Activated CD8-positive, alpha-beta memory T cell treated with anti-CD3 and anti-CD28 coated beads for 4 hours (primary cell): ENCODE results near the gene DLK2.
A peak's percentile ranks its signal among the peaks of the same experiment; 100 is the strongest.
"Not testable (repeated sequence)": the region's sequence is repeated elsewhere in the genome, so short reads cannot be mapped to it uniquely, and the experiment has no call there.

ENCODE experiments used
- DNase-seq, 2 donors: peaks; one replicate each; pipeline ENCODE4 v3.0.0-alpha.2; 2020; ENCODE audit warnings: low read depth in 2 of 2

The DLK2 gene, protein sequence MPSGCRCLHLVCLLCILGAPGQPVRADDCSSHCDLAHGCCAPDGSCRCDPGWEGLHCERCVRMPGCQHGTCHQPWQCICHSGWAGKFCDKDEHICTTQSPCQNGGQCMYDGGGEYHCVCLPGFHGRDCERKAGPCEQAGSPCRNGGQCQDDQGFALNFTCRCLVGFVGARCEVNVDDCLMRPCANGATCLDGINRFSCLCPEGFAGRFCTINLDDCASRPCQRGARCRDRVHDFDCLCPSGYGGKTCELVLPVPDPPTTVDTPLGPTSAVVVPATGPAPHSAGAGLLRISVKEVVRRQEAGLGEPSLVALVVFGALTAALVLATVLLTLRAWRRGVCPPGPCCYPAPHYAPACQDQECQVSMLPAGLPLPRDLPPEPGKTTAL

DNA sequence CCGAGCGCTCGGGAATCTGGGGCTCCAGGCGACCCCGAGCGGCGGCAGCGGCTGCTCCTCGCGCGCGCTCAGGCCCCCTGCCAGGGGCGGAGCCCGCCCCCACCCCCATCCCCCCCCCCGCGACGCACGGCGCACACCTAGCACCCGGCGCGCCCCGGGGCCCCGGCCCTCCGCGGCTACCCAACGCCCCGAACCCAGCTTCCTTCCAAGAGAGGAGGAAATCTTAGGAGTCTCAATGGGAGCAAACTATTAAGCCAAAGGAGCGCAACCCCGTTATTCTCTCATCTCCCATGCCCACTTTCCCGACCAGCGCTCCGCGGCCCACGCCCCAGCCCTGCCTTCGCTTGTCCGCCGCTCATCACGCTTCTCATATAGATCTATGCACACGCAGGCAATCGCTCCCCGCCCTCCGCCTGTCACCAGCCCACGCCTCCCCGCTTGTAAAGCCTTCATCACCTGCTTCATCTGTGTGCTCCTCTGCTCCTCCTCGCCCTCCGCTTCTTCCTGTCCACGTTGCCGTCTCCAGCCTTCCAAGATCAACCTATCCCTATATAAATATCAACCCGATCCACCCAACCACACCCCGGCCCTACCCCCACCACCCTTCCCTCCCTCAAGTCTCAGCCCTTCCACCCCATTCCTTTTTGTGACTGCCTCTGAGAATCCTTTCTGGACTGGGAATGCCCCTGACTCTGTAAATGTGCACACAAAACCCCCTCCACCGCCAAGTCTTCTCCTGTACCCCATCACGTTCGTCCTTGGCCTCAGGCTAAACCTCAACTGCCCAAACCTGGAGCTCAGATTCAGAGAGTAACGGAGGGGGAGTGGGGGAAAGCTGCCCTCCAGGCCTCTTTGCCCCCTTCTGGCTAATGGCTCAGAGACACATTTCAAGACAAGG lies at the start of gene DLK2:
Gene DLK2 (minus strand): TSS at position 18 of the 898 bp plus-strand sequence. CDS start 723 bp downstream, outside the sequence.
- DNase-seq: peak; percentile 31 to 57

DNA sequence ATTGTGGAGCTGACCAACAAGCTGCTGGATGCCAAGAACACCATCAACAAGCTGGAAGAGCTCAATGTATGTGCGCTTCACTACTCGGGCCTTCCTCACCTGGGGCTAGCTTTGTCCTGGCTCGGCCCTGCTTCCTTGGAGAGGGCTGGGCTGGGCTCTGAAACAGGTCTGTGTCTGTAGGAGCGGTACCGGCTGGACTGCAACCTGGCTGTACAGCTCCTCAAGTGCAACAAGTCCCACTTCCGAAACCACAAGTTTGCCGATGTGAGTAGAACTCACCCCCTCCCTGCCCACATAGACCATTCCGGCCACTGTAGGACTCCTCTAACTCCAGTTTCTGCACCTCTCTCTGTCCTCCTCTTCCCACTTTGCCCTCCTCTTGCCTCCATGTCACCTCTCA lies 48.1 kb upstream of the DLK2 start:
- DNase-seq: no peak

DNA sequence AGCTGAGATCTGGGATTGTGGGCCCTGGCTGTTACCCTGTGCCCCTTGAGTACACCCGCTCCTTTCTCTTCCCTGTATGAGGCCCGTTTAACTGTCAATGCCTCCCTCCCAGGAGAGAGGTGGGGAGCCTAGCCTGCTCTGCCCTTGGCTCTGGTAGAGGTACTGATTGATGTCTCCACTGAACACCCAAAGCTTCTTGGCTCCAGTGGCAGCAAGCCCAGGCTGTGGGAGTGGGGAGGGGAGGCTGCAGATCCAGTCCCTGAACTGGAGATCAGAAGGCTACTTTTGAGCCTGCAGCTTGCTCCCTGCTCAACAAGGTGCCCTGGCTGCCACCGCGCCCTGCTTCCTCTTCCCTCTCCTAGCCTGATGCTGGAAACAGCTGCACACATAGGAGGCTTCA lies 47.3 kb upstream of the DLK2 start:
- no peak for DNase-seq

DNA sequence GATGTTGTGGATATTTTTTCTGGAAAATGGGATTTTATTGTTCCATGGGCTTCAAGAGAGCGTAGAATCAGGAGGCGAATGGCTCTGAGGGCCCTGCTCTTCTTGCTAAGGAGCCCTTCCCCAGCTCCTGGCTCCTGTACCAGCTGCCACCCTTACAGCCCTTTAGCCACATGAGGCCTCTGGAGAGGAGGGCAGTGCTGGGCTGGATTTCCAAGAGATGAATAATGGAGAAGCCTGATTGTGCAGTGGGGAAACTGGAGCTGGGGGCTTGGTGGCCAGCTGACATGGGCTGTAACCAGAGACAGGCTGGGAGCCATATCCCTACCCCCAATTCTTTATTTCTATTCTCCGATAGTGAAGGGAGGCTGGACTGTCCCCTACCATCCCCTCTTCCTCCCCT lies 45.6 kb upstream of the DLK2 start:
- DNase-seq: no peak

DNA sequence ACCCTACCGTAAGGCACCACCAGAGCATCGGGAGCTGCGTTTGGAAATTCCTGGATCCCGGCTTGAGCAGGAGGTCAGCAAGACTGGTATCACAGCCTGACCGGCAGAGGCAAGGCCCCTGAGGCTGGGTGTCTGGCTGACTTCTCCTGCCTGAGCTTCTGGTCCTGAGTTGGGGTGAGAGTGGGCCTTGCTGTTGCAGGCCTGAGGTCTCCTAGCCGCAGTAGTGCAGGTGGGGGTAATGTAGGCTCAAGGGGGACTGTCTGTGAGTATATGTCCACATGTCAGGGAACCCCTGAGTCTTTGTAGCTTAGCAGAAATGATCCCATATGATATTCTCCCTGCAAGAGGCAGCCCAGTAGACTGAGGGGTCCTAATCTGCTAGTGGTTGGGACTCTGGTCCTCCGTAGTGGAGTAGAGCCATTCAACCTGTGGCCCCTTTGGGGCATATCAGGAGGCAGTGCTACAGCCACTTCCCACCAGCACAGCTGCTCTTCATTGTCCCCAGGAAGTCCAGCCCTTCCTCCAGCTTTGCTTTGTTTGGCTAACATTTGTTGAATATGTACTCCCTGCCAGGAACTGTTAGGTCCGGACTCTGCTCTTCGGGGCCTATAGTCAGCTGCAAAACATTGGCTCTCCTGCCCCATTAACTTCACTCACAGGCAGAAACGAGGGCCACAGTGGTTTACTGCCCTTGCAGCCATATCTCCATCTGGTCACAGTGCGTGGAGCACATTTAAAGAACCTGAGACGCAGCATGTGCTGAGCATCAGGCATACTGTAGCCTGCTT lies 43.9 kb upstream of the DLK2 start:
- DNase-seq: no peak

DNA sequence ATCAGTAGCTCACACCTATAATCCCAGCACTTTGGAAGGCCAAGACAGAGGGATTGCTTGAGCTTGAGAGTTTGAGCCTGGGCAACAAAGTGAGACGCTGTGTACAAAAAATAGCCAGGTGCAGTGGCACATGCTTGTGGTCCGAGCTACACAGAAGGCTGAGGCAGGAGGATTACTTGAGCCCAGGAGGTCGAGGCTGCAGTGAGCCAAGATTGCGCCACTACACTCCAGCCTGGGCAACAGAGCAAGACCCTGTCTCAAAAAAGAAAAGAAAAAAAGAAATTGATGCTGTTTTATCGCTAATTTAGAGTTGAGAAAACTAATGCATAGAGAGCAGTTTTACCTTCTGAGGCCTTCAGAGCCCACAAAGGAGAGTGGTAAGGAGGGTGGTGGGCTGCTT lies 42.9 kb upstream of the DLK2 start:
- DNase-seq: not testable (repeated sequence)

DNA sequence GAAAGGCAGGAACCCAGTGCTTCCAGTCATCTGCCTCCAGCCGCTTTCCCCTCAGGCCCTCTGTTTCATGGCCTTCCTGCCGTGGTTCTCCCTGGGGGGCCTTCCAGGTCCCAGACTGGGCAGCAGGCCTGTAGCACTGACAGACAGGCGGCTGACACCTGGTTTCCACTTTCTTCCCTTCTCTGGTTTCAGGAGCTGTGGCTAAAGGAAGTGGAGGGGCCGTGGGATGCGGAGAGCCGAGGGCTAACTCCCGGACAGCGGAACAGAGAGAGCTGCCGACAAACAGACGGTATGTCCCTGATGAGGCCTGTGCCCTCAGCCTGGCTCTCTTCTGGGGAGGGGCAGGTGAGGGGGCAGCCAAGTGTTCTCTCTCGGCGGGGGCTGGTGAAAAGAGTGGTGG lies 42.3 kb upstream of the DLK2 start:
- no peak for DNase-seq

DNA sequence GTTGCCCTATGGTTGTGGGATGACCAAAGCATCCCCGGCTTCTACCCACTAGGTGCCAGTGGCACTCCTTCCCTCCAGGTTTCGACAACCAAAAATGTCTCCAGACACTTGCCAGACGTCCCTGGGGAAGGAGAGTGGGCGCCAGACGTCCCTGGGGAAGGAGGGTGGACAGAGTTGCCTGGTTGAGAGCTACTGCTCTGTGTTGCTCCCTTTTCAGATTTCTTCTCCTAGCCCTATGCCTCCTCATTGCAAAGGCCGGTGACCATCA lies 41.7 kb upstream of the DLK2 start:
- DNase-seq: no peak

DNA sequence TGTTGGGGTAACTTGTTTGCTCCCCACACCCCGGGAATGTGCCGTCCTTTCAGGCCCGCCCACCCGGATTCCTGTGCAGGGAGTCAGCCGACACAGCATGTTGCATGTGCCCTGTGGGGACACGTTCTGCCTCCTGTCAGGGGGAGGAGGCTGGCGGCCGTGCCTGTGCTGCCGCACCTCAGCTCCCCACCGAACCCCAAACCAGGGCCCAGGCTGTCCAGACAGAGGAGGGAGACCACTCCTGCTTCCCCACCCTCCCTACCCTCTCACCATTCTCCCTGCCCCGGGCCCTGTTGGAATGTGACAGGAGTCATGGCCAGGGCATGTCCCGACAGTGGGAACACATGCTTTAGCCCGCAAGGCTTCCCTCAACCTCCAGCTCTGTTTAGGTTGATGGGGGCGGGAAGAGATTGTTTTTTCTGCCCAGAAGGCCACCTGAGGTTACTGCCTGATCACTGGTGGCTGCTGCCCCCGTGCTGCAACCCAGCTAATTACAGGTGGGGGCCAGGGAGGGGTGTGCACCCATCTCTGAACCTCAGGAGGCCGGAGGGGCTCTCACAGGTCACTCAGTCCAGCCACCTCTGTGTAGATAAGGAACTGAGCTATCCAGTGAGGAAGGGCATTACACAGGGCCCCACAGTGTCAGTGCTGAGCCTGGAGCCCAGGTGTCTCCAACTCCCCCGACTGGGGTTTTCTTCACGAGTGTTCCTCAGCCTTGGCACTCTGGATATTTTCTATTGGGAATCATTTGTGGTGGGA lies 41.2 kb upstream of the DLK2 start:
- DNase-seq: no peak

DNA sequence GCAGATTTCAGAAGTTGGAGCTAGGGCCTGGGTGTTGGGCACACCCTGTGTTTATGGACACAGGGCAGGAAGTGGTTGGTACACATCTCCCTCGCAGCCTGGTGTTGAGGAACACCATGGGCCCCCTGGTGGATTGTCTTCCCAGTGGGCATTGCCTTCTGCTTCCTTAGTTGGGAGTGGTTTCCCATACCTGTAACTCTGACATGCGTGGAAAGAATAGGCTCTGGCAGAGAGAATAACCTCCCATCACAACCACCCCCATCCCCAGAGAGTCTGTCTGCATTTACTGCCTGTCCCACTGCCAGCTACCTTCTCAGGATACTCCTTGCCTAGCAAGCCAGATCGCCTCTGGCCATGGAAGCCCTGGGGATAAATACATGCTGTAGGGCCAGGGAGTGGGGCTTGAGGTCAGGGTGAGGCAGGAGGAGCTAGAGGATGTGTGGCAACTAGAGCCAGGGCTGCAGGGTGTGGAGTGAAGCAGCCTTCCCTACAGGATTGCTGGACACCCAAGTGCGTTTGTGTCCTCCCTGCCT lies 40.1 kb upstream of the DLK2 start:
- DNase-seq: no peak

DNA sequence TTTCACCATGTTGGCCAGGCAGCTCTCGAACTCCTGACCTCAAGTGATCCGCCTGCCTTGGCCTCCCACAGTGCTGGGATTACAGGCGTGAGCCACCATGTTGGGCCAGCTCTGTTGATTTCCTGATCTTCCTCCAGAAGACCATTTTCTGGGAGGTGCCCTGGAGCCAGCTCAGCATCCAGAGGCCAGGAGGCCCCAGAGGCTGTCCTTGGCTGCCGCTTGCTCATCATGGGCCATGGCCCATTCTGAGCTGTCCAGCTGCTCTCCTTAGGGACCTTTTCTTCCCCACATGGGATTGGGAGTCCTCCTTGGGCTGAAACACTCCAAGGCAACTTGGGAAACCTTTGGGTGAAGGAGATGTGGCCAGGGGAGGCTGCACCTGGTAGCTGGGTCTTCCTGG lies 39.4 kb upstream of the DLK2 start:
- no peak for DNase-seq

DNA sequence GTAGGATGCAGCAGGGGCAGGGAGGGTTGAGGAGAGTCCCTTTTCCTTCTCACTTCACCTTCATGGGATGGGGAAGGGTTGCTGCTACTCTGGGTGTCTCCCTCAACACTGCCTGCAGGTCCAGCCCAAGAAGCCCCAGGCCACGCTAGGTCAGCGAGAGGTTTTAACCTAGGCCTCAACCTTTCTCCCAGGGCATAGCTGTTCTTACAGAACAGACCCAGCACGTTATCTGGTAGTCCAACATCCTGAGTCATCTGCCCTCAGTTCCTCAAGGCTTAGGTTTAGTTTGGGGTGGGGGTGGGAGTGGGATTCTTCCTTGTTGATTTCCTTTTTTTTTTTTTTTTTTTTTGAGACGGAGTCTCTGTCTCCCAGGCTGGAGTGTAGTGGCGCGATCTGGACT lies 39.0 kb upstream of the DLK2 start:
- DNase-seq: no peak

DNA sequence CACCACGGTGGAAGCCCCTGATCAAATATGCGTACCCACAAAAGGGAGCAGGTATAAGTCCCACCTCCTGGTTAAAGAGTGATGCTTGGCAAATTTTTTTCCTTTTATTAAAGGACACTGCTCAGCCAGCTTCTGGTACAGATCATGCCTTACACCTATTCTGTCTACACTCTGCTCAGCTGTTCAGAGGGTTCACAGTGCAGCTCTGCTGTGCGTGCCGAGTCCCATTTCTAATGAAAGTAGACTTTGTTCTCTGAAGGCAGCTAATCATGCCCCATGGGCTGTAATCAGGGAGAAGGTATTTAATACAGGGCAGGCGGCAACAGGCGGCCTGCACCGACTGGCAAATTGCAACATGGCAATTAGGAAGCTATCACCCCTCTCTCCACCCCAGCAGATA lies 38.5 kb upstream of the DLK2 start:
- DNase-seq: no peak

DNA sequence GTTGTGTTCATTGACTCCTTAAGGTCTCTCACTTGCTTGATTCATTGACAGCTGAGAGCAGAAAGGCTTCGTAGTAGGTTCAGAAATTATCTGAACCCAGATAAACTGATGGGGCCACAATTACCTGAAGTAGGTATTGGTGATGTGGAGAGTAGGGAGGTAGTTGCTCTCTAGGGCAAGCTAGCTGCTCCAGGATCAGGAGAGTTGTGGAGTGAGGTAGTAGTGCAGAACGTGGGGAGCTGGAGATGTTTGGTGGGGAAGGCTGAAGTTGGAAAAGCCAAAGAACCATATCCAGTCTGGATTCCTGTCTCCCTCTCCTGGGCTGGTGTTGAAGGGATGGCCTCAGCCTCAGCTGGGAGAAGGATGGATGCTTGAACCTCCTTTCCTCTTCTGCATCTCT lies 37.9 kb upstream of the DLK2 start:
- no peak for DNase-seq

DNA sequence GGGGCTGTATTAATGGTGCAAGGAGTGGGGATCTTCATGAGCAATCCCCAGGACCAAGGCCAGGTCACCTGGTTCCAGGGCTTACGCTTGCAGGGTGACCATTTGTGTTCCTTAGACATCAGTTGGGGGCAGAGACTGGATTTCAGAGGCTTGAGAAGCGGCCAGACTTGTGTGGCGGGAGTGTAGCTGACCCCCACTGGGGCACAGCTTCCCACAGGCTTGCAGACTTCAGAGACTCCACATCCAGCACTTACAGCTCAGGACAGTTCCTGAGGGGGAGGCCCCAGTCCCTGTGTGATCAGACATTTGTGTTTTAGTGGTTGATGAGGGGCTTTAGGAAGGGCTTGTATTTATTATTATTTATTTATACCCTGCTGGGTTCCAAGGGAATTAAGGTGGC lies 37.3 kb upstream of the DLK2 start:
- DNase-seq: no peak

DNA sequence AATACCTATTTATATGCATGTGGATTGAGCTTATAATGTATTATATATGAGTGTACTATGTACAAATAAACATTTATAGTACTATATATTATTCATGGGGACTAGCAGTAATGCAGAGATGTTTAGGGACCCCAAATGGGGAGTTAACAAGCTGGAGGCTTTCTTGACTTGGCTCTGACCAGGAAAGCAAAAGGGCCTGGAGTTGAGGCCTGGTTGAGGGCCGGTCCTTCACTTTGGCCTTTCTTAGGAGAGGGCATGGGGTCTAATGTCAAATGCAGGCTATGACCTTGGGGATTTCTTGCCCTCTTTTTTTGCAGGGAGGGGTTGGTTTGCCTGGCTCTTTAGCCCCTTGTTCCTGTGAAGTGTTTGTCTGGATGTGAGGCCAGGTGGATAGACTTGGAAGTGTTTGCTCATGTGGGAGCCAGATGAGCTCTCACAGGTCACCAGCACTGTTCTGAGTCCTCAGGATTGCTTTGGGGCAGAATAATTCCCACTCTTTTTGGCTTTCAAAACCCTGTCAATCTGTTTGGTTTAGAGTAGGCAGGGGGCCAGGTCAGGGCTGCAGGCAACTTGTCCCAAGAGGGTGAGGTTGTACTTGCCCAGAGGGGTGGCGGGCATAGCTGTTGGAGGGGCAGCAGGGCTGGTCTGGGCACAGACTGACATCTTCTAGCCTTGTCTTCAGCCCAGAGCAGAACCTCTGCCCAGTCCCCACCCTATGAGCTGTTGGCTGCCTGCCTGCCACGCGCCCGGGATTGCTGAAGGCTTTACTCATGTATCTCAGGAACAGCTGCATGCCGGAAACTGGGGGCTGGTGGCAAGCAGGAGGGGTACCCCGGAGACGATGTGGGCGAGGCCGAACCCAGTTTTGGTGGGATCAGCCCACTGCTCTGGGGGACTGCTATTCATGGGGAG lies 36.7 kb upstream of the DLK2 start:
- no peak for DNase-seq

DNA sequence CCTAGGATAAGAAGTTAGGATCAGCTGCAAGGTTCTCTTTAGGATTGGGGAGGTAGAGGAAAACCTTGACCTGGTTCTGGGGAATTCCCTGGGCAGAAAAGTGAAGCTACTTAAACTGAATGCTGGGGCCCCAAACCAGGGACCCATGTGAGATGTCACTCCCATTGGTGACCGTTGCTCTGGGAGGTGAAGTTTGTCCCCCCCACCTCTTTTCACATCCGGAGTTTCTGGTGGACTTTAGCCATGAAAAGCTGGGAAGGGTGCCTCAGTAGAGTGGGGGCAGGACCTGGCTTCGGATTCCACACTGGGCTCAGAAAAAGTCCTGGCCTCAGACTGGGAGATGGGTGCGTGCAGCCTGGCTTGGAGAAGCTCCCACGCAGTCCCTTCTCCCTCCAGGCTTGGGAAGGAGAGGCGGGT lies 35.2 kb upstream of the DLK2 start:
- DNase-seq: no peak

DNA sequence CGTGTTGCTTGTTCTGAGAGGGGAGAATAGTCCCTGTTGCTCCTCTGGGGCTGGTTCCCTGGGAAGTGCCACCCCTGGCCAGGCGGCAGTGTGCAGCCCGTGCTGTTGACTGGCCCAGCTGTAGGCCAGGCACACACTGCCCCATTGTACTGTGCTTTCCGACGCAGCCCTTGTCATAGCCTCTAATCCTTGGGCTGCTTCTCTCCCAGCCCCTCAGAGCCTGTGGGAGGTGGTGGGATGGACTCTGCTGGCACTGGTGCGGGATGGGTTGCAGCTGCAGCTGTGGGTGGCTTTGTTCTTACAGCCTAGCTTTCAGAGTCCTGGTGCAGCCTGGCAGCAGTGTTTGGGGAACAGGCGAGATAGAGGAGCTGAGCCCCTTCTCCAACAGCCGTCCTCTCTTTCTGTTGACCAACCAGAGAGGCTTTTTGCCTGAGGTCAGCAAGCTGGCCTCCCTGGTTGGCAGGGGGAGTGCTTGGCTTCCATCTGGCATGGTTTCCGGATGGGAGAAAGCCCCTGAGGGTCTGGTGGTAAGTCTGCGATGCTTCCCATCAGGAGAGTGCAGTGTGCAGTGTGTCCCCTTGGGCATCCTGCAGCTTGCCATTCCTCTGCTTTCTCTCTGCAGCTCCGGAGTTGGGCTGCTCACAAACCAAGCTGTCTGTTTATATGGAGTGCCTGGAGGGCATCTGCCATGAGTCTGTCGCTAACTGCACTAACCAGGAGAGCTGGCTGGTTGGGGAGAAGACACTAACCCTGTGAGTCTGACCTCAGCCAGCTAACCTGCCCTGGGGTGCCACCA lies 34.1 kb upstream of the DLK2 start:
- no peak for DNase-seq

DNA sequence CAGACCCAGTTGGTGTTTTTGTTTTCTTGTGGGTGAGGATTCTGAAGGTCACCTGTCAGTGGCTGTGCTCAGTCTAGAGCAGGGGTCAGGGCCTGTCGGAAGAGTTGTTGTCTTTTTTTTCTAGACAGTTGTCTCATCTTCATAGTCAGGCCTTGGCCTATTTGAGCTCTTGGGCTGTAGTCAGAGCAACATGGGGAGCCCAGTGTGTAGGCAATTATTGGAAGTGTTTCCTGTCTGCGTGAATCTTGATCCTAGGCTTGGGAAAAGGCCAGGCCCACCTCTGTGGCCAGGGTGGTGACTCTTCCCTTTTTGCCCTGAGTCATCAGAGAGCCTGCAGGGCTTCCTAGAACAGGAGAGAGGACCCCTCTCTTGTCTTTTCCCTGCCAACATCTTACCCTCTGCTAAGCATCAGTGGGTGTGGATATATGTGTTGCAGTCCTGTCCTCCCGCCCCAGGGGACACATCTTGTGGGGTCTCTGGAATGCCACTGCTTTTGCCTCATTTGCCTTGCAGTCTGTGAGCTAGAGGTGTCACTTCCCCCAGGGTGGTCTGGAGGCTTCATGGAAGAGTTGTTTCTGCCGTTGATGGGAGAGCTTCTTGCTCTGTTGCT lies 33.4 kb upstream of the DLK2 start:
- DNase-seq: no peak
